ENCODE results near the gene ZNF662.

Gene ZNF662

DNA sequence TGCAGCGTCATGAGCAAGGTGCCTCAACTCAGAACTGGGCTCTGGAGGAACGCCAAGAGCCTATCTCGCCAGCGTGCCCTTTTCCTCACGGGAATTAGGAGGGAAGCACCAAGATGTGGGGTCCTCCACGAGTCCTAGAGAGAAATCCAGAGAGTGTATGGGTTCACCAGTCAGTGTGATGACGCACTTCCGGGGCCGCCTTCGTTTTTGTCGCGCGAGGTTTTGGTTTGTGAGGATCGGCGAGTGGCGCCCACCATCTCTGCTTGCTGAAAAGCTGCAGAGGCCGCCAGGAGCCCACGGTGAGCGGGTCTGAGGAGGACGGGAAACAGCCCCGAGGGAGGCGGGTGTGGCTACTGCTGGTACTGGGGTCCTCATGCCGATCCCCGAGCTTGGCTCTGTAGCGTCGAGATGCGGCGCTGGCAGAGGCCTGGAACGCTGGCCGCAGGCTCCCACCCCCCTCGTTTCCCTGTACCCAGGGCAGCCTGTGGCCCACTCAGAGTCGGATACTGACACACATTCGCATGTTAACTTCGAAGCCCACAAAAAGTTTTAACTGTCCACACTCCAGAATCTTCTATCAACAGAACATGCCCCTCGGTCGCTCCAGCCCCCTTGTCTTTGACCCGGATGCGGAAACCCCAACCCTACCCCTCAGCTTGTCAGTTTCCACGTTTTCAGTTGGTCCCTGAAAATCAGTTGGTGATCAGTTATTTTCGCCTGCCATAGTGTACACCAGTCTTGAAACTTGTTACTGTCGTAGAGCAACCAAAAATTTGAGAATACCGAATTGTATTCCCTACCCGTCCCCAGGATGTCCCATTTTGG lies 30.4 kb downstream of the ZNF662 start:
- DNase-seq (ENCODE audit: low read depth): peak; percentile 47

DNA sequence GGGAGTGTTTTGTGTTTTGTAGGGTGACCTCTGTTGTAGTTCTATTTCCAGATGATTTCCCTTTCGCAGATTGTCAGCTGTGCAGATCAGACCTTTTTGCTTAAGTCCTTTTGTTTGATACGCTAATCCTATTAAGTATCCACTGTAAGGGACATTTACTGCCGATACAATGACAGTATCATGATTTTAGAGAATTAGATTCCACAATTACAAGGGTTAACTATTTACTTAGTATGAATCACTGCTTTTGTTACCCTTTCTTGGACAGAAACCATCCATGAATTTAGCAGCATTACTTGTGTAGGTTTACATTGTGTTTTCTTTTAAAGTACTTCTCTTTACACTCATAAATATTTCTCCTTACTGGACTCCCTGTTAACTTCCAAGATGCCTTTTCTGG lies 31.4 kb downstream of the ZNF662 start:
- DNase-seq (ENCODE audit: low read depth): no peak

DNA sequence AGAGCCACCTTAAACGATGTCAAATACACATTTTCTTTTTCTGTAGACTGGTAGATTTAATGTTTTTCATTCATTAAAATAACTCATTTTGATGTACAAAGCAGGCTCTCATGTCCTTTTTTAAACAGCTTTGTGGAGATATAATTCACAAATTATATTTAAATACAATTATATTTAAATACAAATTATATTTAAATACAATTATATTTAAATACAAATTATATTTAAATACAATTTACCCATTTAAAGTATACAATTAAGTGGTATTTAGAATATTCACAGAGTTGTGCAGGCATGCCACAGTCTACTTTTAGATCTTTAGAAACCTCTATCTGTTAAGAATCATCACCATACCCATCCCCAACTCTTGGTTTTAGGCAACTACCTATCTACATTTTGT lies 36.8 kb downstream of the ZNF662 start:
- no peak for DNase-seq (ENCODE audit: low read depth)

DNA sequence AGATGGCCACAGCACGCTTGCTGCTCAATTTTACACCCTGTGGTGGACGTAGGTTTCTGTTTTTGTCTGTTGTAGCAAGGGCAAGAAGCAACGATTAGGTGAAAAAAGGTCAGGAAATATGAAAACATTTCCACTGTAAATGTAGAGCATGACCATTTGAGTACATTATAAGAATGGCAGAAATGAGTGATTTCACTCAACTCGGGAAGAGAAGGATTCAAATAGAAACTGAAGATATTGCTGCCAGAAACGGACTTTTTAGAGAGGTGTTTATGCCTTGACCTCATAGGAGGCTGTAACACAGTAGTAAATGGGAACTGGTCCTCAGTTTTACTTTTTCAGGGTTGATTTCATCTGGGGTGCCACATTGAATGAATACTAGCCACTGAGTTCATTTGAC lies 40.1 kb downstream of the ZNF662 start:
- DNase-seq (ENCODE audit: low read depth): no peak

DNA sequence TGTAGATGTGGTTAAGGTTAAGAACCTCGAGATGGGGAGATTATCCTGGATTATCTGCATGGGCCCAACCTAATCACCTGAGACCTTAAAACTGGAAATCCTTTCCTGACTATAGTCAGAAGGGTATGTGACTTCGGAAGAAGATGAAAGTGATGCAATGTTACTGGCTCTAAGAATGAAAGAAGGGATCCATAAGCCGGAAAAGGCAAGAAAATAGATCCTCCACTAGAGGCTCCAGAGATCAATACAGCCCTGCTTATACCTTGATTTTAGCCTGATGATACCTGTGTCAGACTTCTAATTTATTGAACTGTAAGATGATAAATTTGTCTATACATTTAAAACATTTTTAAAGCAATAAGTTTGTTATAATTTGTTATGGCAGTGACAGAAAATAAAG lies 51.6 kb downstream of the ZNF662 start:
- no peak for DNase-seq (ENCODE audit: low read depth)

DNA sequence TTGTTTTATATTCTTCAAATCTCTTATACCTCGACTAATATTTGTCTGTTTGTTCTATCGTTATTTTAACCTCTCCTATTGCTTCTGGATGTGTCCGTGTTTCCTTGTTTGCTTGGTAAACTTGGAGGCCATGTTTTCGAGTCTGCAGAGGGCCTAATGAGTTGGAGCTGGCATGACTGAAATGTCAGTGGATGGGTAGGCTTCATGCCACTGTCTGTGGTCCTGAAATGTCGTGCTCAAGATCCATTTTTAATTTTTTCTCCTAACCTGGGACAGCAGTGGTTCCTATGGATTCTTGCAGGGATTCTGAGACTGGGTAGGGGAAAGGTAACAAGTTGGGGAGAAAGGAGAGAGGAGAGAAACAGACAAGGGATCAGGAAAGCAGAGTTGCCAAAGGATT lies 54.3 kb downstream of the ZNF662 start:
- DNase-seq (ENCODE audit: low read depth): peak; percentile 14

DNA sequence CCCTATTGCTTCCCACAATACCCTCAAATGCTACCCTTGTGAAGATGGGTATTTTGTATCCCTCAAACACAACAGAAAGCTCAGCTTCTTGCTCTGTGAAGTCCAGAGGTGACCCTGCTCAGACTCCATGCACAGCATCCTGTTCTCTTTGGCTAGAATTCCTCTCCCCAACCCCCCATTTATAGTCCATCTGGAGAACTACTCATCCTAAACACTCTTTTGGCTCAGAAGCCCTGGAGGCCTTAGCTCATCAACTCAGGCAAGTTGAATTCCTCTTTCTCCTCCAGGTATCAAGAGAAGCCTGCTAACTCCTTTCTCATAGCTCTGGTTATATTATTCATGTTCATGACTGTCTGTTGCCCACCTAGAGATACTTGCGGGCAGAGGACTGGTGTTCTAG lies 54.8 kb downstream of the ZNF662 start:
- no peak for DNase-seq (ENCODE audit: low read depth)

DNA sequence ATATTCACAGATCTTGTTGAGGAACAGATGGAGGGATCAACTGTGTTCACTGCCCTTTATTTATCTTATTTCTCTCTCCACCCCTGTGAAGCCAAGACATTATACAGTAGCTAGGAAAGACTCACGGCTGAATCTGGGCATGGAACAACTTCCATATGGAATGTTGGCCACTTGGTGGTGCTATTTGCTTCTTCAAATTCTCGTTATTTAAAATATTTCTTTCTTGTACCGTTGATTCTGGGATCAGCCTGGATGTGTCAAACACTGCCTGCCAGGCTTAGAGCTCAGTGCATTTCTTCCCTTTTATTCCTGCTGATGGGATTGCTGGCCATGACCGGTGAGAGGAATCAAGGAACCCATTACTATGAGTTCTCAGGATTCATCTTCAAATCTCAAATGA lies 55.7 kb downstream of the ZNF662 start:
- DNase-seq (ENCODE audit: low read depth): peak; percentile 57

DNA sequence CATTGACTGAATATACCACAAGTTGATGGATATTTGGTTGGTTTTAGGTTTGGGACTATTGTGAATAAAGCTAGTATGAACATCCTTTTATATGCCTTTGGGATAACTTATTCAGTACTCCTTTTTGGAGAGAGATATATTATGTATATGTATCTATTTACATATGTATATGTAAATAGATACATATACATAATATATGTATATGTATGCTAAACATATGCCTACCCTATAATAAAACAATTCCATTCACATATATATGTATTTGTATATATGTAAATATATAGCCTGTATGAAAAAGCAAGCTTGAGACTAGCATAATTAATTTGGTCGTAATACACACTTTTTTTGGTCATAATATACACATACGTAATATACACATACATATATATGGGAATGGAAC lies 57.3 kb downstream of the ZNF662 start:
- DNase-seq (ENCODE audit: low read depth): no peak

DNA sequence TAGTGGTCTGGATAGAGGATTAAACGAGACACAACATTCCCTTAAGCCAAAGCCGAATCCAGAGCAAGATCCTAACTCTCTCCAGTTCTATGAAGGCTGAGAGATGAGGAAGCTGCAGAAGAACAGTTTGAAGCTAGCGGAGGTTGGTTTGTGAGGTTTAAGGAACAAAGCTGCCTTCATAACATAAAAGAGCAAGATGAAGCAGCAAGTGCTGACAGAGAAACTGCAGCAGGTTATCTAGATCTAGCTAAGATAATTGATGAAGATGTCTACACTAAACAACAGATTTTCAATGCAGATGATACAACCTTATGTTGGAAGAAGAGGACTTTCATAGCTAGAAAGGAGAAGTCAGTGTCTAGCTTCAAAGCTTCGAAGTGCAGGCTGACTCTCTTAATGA lies 58.3 kb downstream of the ZNF662 start:
- DNase-seq (ENCODE audit: low read depth): no peak

Measured in iris pigment epithelial cell (primary cell).